GM20431 (cell line): ENCODE data around the gene ACTN4.
"Not testable (repeated sequence)": the region's sequence is repeated elsewhere in the genome, so short reads cannot be mapped to it uniquely, and the experiment has no call there.

Experiments used
- in situ Hi-C: fragments of 300-500 bp; cut with MseI, MboI; formaldehyde crosslinking; loops from one replicate; pipeline ENCODE4 v1.15.0; 2020; ENCODE audit warnings: low sequenced_read_pairs; ENCODE audit not compliant: unreplicated experiment

Gene ACTN4

GRCh38 chr19:38743394-38744297 is 96.2 kb downstream of the ACTN4 start:
- in situ Hi-C loops = no loop called here

- in situ Hi-C loops = no loop called here
Measured at GRCh38 chr19:38744298-38744681, 96.8 kb downstream of the ACTN4 start, which contains the start of gene CAPN12. Gene CAPN12 (minus strand): TSS chr19:38744474. CDS start chr19:38744165, 309 bp downstream.

GRCh38 chr19:38744874-38745273 is 97.4 kb downstream of the ACTN4 start:
- in situ Hi-C loops = no loop called here

- in situ Hi-C loops = no loop called here
Measured at GRCh38 chr19:38745316-38745715, 97.9 kb downstream of the ACTN4 start.

- in situ Hi-C loops = not testable (repeated sequence)
Measured at GRCh38 chr19:38753783-38754182, 106.3 kb downstream of the ACTN4 start.

- in situ Hi-C loops = not testable (repeated sequence)
Measured at GRCh38 chr19:38754196-38754595, 106.7 kb downstream of the ACTN4 start.

GRCh38 chr19:38759590-38760003 is 112.1 kb downstream of the ACTN4 start:
- in situ Hi-C loops = no loop called here

GRCh38 chr19:38760805-38761517 is 113.5 kb downstream of the ACTN4 start:
- in situ Hi-C loops = not testable (repeated sequence)

GRCh38 chr19:38761884-38762389 is 114.5 kb downstream of the ACTN4 start:
- in situ Hi-C loops = not testable (repeated sequence)

- in situ Hi-C loops = no loop called here
Measured at GRCh38 chr19:38763795-38764220, 116.4 kb downstream of the ACTN4 start.

- in situ Hi-C loops = no loop called here
Measured at GRCh38 chr19:38765214-38765613, 117.8 kb downstream of the ACTN4 start.

GRCh38 chr19:38766276-38767047 is 119.0 kb downstream of the ACTN4 start:
- in situ Hi-C loops = no loop called here

GRCh38 chr19:38769635-38770211 is 122.3 kb downstream of the ACTN4 start:
- in situ Hi-C loops = no loop called here

- in situ Hi-C loops = not testable (repeated sequence)
Measured at GRCh38 chr19:38770228-38770948, 122.9 kb downstream of the ACTN4 start.

GRCh38 chr19:38770949-38771275 is 123.5 kb downstream of the ACTN4 start:
- in situ Hi-C loops = not testable (repeated sequence)

GRCh38 chr19:38771569-38771968 is 124.1 kb downstream of the ACTN4 start:
- in situ Hi-C loops = not testable (repeated sequence)

GRCh38 chr19:38773469-38774177 is 126.2 kb downstream of the ACTN4 start, which contains the start of gene LGALS7:
Gene LGALS7 (minus strand): TSS chr19:38773517. CDS start chr19:38773492, 25 bp downstream.
- in situ Hi-C loops = no loop called here

- in situ Hi-C loops = no loop called here
Measured at GRCh38 chr19:38774181-38774950, 126.9 kb downstream of the ACTN4 start.
